GM21619 (cell line): ENCODE results near the gene RASAL1.

Experiments
- ATAC-seq: cut with Tn5 transposase; IDR thresholded peaks from one replicate; pipeline ENCODE4 v1.9.1; 2021; ENCODE audit not compliant: unreplicated experiment

Gene RASAL1

GRCh38 chr12:113061061-113061694 lies 74.4 kb downstream of the RASAL1 start:
- no peak for ATAC-seq

GRCh38 chr12:113060336-113060960 lies 75.1 kb downstream of the RASAL1 start:
- no peak for ATAC-seq

GRCh38 chr12:113059071-113059595 lies 76.4 kb downstream of the RASAL1 start:
- ATAC-seq: no peak

- no peak for ATAC-seq
Measured at GRCh38 chr12:113058553-113058952, 77.0 kb downstream of the RASAL1 start.

DNA sequence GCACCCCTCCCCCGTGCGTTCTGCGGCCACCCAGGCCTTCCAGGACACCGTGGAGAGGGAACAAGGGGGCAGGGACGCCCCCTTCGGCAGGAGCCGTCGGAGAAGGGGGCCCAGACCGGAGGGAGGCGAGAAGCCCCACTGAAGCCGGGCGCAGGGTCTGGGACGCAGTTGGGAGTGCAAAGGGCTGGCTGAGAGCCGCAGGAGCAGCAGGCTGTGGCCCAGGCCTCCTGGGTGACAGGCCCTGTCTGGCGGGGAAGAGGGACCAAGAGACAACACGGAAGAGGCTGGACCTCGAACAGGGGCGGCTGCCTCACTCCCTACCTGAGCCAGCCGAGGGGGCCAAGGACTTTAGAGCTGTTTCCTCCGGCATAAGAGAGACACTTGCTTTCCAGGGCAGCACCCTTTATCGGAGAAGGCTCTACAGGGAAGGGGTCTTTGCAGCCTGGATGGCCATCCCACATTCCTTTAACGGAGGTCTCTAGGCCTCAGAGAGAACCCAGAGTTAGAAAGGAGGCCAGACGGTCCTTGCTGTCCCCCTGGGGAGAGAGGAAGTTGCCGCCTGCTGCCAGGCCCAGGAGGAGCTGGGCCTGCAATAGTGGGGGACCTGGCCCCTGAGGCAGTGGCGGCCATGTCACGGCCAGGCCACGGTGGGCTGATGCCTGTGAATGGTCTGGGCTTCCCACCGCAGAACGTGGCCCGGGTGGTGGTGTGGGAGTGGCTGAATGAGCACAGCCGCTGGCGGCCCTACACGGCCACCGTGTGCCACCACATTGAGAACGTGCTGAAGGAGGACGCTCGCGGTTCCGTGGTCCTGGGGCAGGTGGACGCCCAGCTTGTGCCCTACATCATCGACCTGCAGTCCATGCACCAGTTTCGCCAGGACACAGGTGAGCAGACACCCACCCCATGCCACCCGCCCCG lies 77.7 kb downstream of the RASAL1 start:
- no peak for ATAC-seq

GRCh38 chr12:113056631-113057488 lies 78.7 kb downstream of the RASAL1 start, which contains the start of gene DTX1:
DTX1 (plus strand) TSS chr12:113056730; CDS start chr12:113058193, 1,463 bp downstream.
- ATAC-seq: no peak

GRCh38 chr12:113056381-113056630 lies 79.3 kb downstream of the RASAL1 start:
- ATAC-seq: no peak

DNA sequence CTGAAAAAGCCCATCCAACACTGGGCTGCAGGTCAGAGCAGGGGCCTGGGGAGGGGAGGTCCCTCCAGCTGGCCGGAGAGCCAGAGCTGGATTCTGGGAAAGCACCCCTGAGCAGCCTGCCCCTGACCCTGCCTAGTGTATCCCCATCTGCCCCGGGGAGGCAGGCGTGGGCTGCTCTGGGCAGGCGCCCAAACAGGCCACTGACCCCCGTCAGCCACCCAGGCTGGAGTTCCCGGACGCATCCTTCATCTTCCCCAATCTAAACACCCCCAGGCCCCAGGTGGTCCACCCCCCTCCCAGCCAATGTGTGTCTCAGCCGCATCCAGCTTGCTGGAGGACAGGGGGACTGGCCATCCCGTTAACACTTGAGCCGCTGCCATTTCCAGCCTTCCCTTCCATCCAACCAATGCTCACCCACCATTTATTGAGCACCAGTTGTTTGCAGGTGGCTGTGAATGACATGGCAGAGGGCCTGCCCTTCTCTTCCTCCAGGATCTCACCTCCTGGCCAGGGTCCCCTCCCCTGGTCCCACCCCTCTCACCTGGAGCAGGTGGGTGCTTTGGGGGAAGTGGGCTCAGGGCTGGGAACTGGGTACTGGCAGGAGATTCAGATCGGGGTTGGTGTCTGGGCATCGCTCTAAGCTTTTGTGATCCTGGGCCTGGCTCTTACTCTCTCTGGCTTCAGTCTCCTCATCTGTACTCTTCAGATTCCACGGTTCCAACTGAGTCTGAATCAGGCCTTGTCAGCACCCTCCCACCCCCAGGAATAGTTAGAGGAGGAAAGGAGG lies 79.8 kb downstream of the RASAL1 start:
- ATAC-seq: no peak

- no peak for ATAC-seq
Measured at GRCh38 chr12:113054948-113055486, 80.5 kb downstream of the RASAL1 start.

- ATAC-seq: no peak
Measured at GRCh38 chr12:113052326-113052725, 83.2 kb downstream of the RASAL1 start.

- no peak for ATAC-seq
Measured at GRCh38 chr12:113051759-113052158, 83.8 kb downstream of the RASAL1 start.

- no peak for ATAC-seq
Measured at GRCh38 chr12:113050795-113051194, 84.8 kb downstream of the RASAL1 start.

- ATAC-seq: no peak
Measured at GRCh38 chr12:113049976-113050742, 85.4 kb downstream of the RASAL1 start.
